NCI-H2227 (cell line): ENCODE data around the gene SIDT1.

Experiments used
- DNase-seq: peaks from one replicate; lab custom pipeline; 2025; ENCODE audit not compliant: unreplicated experiment; lab: John Stamatoyannopoulos, UW

SIDT1 gene

GRCh38 chr3:113531826-113532697, at the start of gene SIDT1:
Gene SIDT1, plus strand, starts transcription at chr3:113532555. Its CDS starts 467 bp downstream, at chr3:113533022.
- no peak for DNase-seq

DNA sequence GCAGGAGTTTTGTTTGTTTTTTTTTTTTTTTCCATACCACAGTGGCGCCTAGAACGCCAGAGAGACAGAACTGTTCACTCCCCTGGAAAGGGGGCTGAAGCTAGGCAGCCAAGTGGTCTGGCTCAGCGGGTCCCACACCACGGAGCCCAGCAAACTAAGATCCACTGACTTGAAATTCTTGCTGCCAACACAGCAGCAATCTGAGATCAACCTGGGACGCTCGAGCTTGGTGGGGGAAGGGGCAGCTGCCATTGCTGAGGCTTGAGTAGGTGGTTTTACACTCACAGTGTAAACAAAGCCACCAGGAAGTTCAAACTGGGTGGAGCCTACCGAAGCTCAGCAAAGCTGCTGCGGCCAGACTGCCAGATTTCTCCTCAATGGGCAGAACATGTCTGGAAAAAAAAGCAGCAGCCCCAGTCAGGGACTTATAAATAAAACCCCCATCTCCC, 47.2 kb upstream of the SIDT1 start:
- no peak for DNase-seq

DNA sequence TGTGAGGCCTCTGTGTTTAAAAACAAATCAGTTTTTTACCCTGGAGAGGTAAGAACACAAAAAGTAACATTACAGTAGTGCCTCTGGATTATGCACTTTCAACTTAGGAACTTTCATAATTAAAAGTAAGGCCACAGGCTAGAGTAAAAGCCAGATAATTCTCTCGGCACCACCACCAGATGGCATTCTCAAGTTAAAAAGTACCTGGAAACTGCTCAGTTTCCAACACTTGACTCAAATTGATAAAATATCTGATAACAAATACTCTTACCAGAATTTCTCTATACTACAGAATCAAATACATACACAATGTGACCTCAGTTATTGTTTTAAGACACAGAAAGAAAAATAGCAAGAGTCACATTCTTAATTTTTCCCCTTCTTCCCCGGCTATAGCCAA, 37.3 kb upstream of the SIDT1 start:
- no peak for DNase-seq

DNA sequence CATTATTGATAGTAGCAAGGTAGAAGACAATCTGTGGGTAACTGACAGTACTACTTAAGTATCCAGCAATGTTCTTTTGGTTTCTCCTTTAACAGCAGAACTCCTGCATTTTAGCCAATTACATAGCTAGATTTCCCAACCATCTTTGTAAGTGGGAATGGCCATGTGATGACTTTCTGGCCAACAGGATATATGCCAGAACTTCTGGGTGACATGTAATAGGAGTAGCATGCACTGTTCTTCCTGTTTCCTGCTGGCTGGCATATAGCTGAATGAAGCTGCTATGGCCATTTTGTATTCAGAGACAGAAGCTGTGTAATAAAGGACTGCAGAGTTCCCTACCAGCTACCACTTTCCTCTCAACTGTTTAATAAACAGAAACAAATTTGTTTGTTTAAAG, 35.4 kb upstream of the SIDT1 start:
- DNase-seq: no peak

DNA sequence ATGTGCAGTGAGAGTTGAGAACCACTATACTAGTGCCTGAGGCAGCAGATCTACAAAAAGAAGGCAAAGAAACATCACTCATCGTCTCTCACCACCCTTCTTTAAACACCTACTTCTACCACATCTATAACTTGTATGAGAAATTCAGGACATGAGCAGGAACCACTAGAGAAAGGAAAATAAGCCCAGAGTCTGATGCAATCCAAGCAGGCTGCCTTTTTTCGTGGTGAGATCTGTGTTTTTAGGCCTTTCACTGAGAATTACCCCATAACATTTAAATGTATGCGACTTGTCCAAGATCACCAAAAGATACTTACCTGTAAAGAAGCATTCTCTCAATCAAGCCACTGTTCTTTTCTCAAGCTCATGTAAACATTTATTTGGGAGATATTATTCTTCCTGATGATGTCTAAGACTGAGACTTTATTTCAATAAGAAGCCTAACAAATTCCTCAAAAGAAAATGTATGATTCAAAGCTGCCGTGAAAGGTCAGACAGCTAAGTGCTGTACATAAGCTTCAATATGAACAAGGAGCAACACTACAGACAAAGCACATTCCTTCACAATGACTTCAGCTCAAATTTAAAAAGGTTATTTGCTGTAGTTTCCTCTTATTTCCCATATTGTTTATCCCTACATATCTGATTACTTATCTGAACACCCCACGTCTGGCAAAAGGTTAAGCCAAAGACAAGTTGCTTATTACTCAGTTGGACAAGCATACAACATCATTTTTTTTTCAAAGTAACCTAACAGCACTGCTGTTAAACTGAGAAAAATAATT, 33.9 kb upstream of the SIDT1 start:
- no peak for DNase-seq

- no peak for DNase-seq
Observed at GRCh38 chr3:113499081-113499480, 33.3 kb upstream of the SIDT1 start.

GRCh38 chr3:113501597-113501996, 30.8 kb upstream of the SIDT1 start:
- no peak for DNase-seq

DNA sequence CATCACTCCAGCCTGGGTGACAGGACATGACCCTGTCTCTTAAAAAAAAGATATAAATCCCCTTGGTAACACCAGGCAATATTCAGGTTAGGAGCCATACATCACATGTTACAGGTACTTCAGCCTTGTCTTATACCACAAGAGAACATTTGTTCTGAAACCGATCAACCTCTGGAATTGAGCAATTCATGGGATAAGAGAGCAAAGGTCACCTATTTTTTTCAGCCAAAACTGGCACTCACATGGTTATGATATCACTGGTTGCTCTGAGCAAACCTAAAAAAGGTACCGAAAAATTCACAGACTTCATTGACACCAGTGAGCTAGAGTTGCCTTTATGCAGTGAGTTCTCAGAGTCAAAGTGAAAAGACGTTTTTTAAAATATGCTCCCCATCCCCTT, 26.5 kb upstream of the SIDT1 start:
- DNase-seq: no peak

GRCh38 chr3:113507501-113508067, 24.8 kb upstream of the SIDT1 start:
- DNase-seq: no peak

DNA sequence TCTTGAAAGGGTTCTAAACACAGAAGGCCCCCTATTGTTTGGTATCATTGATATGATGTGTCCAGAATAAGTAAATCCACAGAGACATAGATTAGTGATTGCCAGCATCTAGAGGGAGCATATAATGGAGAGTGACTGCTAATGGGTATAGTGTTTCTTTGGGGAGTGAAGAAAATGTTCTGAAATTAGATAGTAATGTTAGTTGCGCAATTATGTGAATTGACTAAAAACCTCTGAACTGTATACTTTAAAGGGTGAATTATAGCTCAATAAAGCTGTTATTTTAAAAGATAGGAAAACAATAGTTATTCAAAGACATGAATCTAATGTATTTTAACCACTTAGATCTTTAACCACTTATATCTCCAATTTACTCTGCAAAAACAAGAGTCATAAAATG, 23.4 kb upstream of the SIDT1 start:
- DNase-seq: no peak

GRCh38 chr3:113514265-113514769, 18.0 kb upstream of the SIDT1 start:
- no peak for DNase-seq

GRCh38 chr3:113516115-113516505, 16.2 kb upstream of the SIDT1 start:
- peak; percentile 12 for DNase-seq

- no peak for DNase-seq
Observed at GRCh38 chr3:113521981-113522380, 10.4 kb upstream of the SIDT1 start.

- DNase-seq: no peak
Observed at GRCh38 chr3:113523241-113523640, 9.1 kb upstream of the SIDT1 start.

DNA sequence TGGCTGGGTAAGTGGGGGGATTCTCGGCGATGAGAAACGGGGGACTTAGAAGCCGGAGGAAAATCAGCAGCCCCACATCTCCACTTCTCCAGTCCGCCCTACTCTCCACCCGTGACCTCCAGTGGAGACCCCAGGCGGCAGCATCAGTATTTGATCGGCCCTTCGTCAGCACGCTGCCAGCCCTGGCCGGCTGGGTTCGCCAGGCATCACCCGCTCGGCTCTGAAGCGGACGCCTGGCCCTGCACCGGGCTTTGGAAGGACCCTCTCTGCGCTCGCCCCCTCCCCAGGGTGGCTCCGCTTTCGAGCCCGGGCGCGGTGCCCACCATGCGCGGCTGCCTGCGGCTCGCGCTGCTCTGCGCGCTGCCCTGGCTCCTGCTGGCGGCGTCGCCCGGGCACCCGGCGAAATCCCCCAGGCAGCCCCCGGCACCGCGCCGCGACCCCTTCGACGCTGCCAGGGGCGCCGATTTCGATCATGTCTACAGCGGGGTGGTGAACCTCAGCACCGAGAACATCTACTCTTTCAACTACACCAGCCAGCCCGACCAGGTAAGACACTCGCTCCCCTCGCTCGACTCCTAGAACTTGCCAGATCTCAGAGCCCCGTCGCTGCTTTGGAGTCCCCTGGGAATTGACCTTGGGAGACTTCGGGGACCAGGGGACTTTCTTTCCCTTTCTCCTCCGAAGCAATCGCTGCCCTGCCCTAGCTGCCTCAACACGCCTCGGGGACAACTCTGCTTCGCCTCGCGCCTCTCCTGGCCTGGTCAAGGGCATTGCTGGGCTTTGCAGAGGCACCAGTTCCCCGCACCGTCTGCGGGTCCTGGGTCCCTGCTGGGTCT, 561 bp downstream of the SIDT1 start:
- peak; percentile 5 for DNase-seq

GRCh38 chr3:113533534-113533892, 1.2 kb downstream of the SIDT1 start:
- no peak for DNase-seq

GRCh38 chr3:113534365-113534764, 2.0 kb downstream of the SIDT1 start:
- no peak for DNase-seq

DNA sequence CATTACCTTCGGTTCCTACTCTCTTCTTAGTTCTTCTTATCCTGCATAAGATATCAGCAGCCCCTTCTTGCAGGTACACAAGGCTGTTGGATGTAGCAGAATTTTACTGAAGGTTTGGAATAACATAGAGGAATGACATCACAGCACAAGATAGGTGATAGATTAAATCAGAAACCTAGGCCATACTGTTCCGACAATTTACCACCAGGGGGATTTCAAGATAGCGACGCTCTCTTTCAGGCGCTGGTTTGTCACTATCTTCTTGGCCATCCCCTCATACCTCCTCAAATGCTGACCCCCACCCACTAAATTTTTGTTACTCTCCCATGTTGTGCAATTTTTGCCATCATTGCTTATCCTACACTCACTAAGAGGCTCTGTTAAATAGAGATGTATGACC, 3.5 kb downstream of the SIDT1 start:
- DNase-seq: no peak

DNA sequence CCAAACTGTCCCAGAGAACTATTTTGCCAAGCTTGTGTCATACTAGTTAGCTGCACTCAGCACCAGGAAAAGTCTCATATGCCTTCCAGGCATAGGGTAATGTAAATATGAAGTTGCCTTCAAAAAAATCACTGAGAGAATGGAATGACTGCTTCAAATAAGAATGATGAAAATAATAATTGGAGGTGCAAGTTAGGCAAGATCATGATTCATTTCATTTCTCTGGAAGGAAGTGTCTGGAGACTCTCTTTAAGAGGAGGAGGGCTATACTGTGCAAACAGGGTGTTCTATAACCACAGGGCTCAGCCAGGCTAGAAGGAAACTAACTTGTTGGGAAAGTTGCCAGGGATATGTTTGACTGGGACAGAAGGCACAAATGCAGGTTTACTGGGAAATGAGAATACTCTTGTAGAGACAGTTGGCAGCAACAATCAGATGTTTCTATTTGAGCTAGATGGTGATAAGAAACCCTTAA, 4.3 kb downstream of the SIDT1 start:
- no peak for DNase-seq

- DNase-seq: no peak
Observed at GRCh38 chr3:113537155-113537554, 4.8 kb downstream of the SIDT1 start.

DNA sequence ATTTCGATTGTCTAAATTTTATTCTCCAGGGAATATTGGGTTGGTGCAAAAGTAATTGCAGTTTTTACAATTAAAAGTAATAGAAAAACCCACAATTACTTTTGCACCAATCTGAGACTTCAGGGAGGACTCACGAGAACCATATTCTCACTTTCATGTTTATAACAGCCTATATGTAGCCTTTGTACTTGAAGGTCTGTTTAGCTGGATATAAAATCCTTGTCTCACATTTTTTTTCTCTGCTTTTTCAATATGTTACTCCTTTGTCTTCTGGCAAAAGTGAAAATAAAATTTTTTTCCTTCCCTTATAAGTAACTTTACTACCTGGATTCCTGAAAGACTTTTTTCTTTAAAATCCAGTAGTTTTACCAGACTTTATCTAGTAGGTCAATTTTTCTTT, 9.2 kb downstream of the SIDT1 start:
- DNase-seq: no peak
